ENCODE results near the gene PSG7.
"Not testable (repeated sequence)": the region's sequence is repeated elsewhere in the genome, so short reads cannot be mapped to it uniquely, and the experiment has no call there.

The PSG7 gene

GRCh38 chr19:42918377-42919069 lies 18.5 kb downstream of the PSG7 start:
- not testable (repeated sequence) for DNase-seq (ENCODE audit: low read depth); H3K4me3 ChIP-seq (ENCODE audit: low read depth, low read length)

DNA sequence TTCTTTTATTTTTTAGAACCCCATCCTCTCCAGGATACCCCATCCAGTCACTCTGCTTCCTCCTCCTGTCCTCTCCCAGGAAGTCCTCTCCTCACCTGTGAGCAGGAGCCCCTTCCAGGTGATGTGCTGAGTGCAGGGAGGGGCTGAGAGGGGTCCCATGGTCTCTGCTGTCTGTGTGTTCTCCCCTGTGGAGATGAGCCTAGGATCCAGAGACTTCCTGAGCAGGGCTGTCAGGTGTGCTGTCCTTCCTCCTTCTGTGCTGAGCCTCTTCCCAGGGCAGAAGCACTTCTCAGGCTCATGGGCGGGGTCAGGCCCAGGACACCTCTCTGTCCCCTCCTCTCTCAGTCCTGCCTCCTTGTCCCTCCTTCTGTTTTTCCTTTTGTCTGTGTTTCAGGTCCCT lies 19.4 kb downstream of the PSG7 start, which contains the start of gene PSG6:
Gene PSG6 (minus strand): TSS at position 261 of the 400 bp plus-strand sequence. CDS start 102 bp downstream, at position 159.
- not testable (repeated sequence) for H3K4me3 ChIP-seq (ENCODE audit: low read depth, low read length); DNase-seq (ENCODE audit: low read depth)

- not testable (repeated sequence) for H3K4me3 ChIP-seq (ENCODE audit: low read depth, low read length); DNase-seq (ENCODE audit: low read depth)
Observed at GRCh38 chr19:42916931-42917330, 20.1 kb downstream of the PSG7 start.

GRCh38 chr19:42913516-42913915 lies 23.5 kb downstream of the PSG7 start:
- H3K4me3 ChIP-seq (ENCODE audit: low read depth, low read length); DNase-seq (ENCODE audit: low read depth): not testable (repeated sequence)

- not testable (repeated sequence) for H3K4me3 ChIP-seq (ENCODE audit: low read depth, low read length); DNase-seq (ENCODE audit: low read depth)
Observed at GRCh38 chr19:42912941-42913340, 24.1 kb downstream of the PSG7 start.

DNA sequence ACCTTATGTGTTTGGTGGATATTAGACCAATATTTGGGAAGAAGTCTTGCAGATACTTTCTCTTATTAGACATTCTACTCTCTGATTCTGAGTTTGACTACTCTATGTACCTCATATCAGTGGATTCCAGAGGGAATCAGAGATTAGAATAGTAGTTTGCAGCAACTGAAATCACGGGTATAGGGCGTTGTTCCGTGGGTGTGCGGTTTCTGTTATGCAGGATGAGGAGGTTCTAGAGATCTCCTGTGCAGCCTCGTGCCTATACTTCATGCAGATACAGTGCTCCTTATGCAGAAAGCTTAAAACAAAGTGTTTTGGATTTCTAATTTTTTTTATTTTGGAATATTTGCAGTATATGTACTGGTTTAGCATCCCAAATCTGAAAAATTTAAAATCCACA lies 25.3 kb downstream of the PSG7 start:
- H3K4me3 ChIP-seq (ENCODE audit: low read depth, low read length); DNase-seq (ENCODE audit: low read depth): not testable (repeated sequence)

GRCh38 chr19:42906162-42906561 lies 30.8 kb downstream of the PSG7 start:
- DNase-seq (ENCODE audit: low read depth); H3K4me3 ChIP-seq (ENCODE audit: low read depth, low read length): not testable (repeated sequence)

DNA sequence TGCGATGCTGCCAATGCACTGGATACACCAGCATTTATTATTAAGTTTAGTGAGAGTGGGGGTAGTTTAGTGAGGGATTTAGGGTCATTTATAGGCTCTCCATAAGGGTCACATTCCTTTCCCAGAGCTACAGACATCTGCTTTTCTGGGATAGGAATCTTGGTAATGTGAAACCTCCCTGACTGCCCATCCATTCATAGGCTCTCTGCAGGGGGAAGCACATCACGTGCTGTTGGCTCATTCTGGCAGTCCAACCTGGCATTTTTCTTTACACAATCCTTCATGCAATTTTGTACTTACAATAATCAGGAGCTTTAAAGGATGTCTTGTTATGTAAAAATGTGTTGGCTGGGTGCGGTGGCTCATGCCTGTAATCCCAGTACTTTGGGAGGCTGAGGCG lies 36.4 kb downstream of the PSG7 start:
- not testable (repeated sequence) for H3K4me3 ChIP-seq (ENCODE audit: low read depth, low read length); DNase-seq (ENCODE audit: low read depth)

GRCh38 chr19:42899674-42900073 lies 37.3 kb downstream of the PSG7 start:
- not testable (repeated sequence) for DNase-seq (ENCODE audit: low read depth); H3K4me3 ChIP-seq (ENCODE audit: low read depth, low read length)

GRCh38 chr19:42899110-42899509 lies 37.9 kb downstream of the PSG7 start:
- H3K4me3 ChIP-seq (ENCODE audit: low read depth, low read length); DNase-seq (ENCODE audit: low read depth): not testable (repeated sequence)

- DNase-seq (ENCODE audit: low read depth); H3K4me3 ChIP-seq (ENCODE audit: low read depth, low read length): not testable (repeated sequence)
Observed at GRCh38 chr19:42898656-42899055, 38.4 kb downstream of the PSG7 start.

GRCh38 chr19:42897729-42898128 lies 39.3 kb downstream of the PSG7 start:
- not testable (repeated sequence) for H3K4me3 ChIP-seq (ENCODE audit: low read depth, low read length); DNase-seq (ENCODE audit: low read depth)

DNA sequence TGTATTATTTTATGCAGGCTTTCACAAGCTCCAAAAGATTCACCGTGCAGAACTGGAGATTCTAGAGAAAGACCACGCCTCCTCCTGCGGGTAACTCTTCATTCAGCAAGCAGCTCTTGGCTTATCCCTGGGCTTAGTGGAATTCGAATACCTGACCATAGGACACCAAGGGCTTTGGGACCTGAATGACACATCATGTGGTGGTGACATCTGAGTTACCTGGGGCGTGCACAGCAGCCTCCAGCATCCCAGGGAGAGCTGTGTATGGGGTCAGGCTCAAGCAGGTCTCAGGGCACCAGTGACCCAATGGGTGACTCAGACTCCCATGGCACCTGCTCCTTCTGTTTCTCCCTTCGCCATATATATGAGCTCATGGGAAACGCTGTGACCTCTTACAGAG lies 46.6 kb downstream of the PSG7 start:
- not testable (repeated sequence) for DNase-seq (ENCODE audit: low read depth); H3K4me3 ChIP-seq (ENCODE audit: low read depth, low read length)

- not testable (repeated sequence) for H3K4me3 ChIP-seq (ENCODE audit: low read depth, low read length); DNase-seq (ENCODE audit: low read depth)
Observed at GRCh38 chr19:42887876-42888445, 49.0 kb downstream of the PSG7 start.

- DNase-seq (ENCODE audit: low read depth); H3K4me3 ChIP-seq (ENCODE audit: low read depth, low read length): not testable (repeated sequence)
Observed at GRCh38 chr19:42882730-42883129, 54.3 kb downstream of the PSG7 start.

- H3K4me3 ChIP-seq (ENCODE audit: low read depth, low read length); DNase-seq (ENCODE audit: low read depth): not testable (repeated sequence)
Observed at GRCh38 chr19:42882010-42882409, 55.0 kb downstream of the PSG7 start.

DNA sequence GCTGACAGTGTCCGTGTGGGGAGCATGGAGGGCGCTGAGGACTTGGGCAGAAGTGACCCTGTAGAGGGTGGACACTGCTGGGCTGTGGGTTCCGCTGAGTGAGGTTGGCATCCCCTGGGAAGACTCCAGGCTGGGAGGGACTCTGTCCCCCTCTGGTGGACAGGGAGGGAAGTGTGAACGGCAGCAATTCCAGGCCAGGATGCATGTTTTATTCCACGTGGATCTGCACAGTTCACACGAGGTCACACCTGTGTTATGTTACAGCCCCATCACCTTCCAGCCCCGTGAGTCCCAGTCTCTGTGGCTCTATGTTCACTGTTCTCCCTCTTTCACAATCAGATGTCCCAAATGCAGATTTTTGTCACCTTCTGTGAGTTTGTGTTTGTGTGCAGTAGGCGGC lies 55.7 kb downstream of the PSG7 start:
- not testable (repeated sequence) for DNase-seq (ENCODE audit: low read depth); H3K4me3 ChIP-seq (ENCODE audit: low read depth, low read length)

DNA sequence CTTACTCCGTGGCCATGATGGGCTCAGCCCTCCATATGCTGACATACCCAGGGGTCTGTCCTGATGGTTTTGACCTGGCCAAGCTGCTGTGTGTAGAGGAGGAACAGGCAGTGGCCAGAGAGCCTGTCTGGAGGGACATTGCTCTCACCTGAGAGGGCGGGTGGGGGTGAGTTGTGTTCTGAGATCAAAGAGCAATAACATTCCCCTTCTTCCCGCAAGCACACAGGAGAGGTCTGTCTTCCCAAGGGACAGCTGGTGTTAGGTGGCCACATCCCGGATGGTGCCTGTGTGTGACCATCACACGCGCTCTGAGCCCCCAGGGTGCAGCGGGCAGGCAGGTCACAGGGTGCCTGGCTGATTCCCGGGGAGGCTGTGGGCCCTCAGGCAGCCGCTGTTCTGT lies 56.4 kb downstream of the PSG7 start:
- DNase-seq (ENCODE audit: low read depth) = not testable (repeated sequence)

GRCh38 chr19:42879613-42880012 lies 57.4 kb downstream of the PSG7 start, which contains the start of gene PSG1:
PSG1 (minus strand) TSS chr19:42879713; CDS start chr19:42879581, 132 bp downstream.
- no peak for DNase-seq (ENCODE audit: low read depth)
- H3K4me3 ChIP-seq (ENCODE audit: low read depth, low read length) = no peak within 1 kb of the TSS

More for the DNA sequence above, 56.4 kb downstream of the PSG7 start:
- H3K4me3 ChIP-seq (ENCODE audit: low read depth, low read length) = not testable (repeated sequence)

DNA sequence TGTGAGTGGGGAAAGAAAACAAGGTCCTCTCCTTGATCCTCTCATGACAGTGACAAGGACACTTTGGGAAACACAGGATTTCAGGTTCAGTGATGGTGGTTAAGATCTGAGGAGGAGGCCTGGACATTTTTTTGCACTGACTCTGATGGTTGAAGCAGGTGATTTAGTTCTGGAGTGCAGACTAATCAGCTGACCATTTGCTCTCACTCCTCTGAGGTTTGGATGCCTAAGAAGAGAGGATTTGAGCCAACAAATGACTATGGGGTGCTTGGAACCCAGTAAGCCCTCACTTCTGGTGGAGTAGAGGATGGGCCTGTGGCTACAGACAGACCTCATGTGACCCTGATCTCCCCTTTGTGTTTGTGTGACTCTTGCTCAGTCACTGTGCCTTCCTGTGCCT lies 60.4 kb downstream of the PSG7 start:
- not testable (repeated sequence) for H3K4me3 ChIP-seq (ENCODE audit: low read depth, low read length); DNase-seq (ENCODE audit: low read depth)

- not testable (repeated sequence) for DNase-seq (ENCODE audit: low read depth); H3K4me3 ChIP-seq (ENCODE audit: low read depth, low read length)
Observed at GRCh38 chr19:42875881-42876280, 61.1 kb downstream of the PSG7 start.
